CD4-positive, alpha-beta T cell (primary cell): ENCODE measurements around the gene ENTPD2. TPM values are rescaled to one million over a fixed set of nuclear protein-coding genes. Genes with fewer than 3 reads are reported as not detected.
"Not testable (repeated sequence)": the region's sequence is repeated elsewhere in the genome, so short reads cannot be mapped to it uniquely, and the experiment has no call there.

Experiments used
- ATAC-seq: fragments of 200-7000 bp; cut with Tn5 transposase; one replicate; pipeline ENCODE4 v1.10.0; 2022; ENCODE audit warnings: mild to moderate bottlenecking; ENCODE audit not compliant: poor library complexity
- CTCF ChIA-PET: fragments of 350-600 bp; sonication (Branson Sonifier 250); formaldehyde crosslinking; loops from one replicate; lab custom pipeline; 2021; ENCODE audit warnings: antibody characterized with exemption, inconsistent platforms; lab: Charles Lee
- POLR2A ChIA-PET: fragments of 350-600 bp; sonication (Branson Sonifier 250); formaldehyde crosslinking; loops from one replicate; lab custom pipeline; 2021; ENCODE audit warnings: antibody characterized with exemption, inconsistent platforms; lab: Charles Lee
- DNase-seq, 14 experiments: peaks; one replicate each; pipeline ENCODE4 v3.0.0-alpha.2; 2013 to 2020; ENCODE audit warnings: mixed read lengths in 2 of 14
- H3K27ac ChIP-seq, 2 donors: one replicate each; pipeline versions ENCODE4 v1.5.1 to v1.7.0; 2013; ENCODE audit warnings: low read length in 2 of 2, low read depth in 1 of 2, mild to moderate bottlenecking in 1 of 2
- H3K27me3 ChIP-seq, 2 experiments: 1 replicate in 1 of 2; 2 replicates in 1 of 2; pipeline versions ENCODE4 v1.6.1 to v1.7.0; 2013; ENCODE audit warnings: low read length in 2 of 2, control low read depth in 1 of 2, mild to moderate bottlenecking in 1 of 2, moderate library complexity in 1 of 2; ENCODE audit not compliant: insufficient read depth in 2 of 2, control insufficient read depth in 1 of 2
- H3K36me3 ChIP-seq: one replicate; pipeline ENCODE4 v1.6.1; 2013; ENCODE audit warnings: low read length, control low read depth; ENCODE audit not compliant: insufficient read depth
- H3K4me1 ChIP-seq: one replicate; pipeline ENCODE4 v1.6.1; 2013; ENCODE audit warnings: low read length, control low read depth; ENCODE audit not compliant: insufficient read depth
- H3K4me3 ChIP-seq: one replicate; pipeline ENCODE4 v1.5.1; 2013; ENCODE audit warnings: mild to moderate bottlenecking, low read length, moderate library complexity
- H3K9me3 ChIP-seq, 2 experiments: 1 replicate in 1 of 2; 2 replicates in 1 of 2; pipeline versions ENCODE4 v1.6.1 to v1.7.0; 2013; ENCODE audit warnings: low read length in 2 of 2, mild to moderate bottlenecking in 2 of 2, control low read depth in 1 of 2, moderate library complexity in 1 of 2; ENCODE audit not compliant: control insufficient read depth in 1 of 2, insufficient read depth in 1 of 2
- H3K27ac Mint-ChIP-seq: one replicate; pipeline ENCODE4 v1.8.0; 2020; ENCODE audit warnings: mixed read lengths
- H3K27me3 Mint-ChIP-seq: one replicate; pipeline ENCODE4 v1.8.0; 2021; ENCODE audit warnings: mixed read lengths
- H3K36me3 Mint-ChIP-seq: one replicate; pipeline ENCODE4 v1.8.0; 2021; ENCODE audit warnings: low read depth, mixed read lengths
- H3K4me1 Mint-ChIP-seq: one replicate; pipeline ENCODE4 v1.8.0; 2021; ENCODE audit warnings: low read depth, mixed read lengths
- H3K4me3 Mint-ChIP-seq: one replicate; pipeline ENCODE4 v1.8.0; 2020; ENCODE audit warnings: mild to moderate bottlenecking, mixed read lengths
- H3K9me3 Mint-ChIP-seq: one replicate; pipeline ENCODE4 v1.8.0; 2020; ENCODE audit warnings: mixed read lengths
- CTCF ChIP-seq: fragments of 200-600 bp; IDR thresholded peaks from one replicate; pipeline ENCODE4 v1.8.0; 2022; ENCODE audit warnings: antibody characterized with exemption, mild to moderate bottlenecking
- intact Hi-C, 2 experiments: fragments of 100-400 bp; cut with DNase I in 1 of 2; cut with micrococcal nuclease in 1 of 2; formaldehyde crosslinking; loops; one replicate each; pipeline versions ENCODE4 v1.15.1 to v1.9.0; 2023 to 2025; cut with DNase I, micrococcal nuclease
- total RNA-seq, 174 experiments: library from RNA in 2 of 174; stranded (reverse) in 2 of 174; gene quantifications; one replicate each; pipeline ENCODE4 v1.2.3 and lab custom pipeline; 2021 to 2026

The ENTPD2 gene
- total RNA-seq, 2 experiments from 2014 or later: not detected

GRCh38 chr9:137007108-137007815 is 46.6 kb downstream of the ENTPD2 start:
- CTCF ChIA-PET: no interaction called here
- no peaks in the 10 kb centered on the region for H3K4me1 Mint-ChIP-seq
- H3K27ac ChIP-seq: no peak overlapping the region
- no peaks in the 10 kb centered on the region for H3K4me1 ChIP-seq
- no peak overlapping the region for H3K4me3 Mint-ChIP-seq
- DNase-seq (no peak), ATAC-seq (no peak)
- H3K27ac Mint-ChIP-seq: no peak overlapping the region
- H3K9me3 ChIP-seq: no peaks in the 10 kb centered on the region
- H3K36me3 ChIP-seq: peaks cover 19% of the 10 kb centered on the region
- H3K36me3 Mint-ChIP-seq: peaks cover 5% of the 10 kb centered on the region
- POLR2A ChIA-PET: interaction anchor here (1.1 kb wide), 1 partner anchor 28 kb away, joined by 3 read pairs; no protein-coding TSS in a partner anchor
- no peaks in the 10 kb centered on the region for H3K27me3 ChIP-seq
- H3K9me3 Mint-ChIP-seq: no peaks in the 10 kb centered on the region
- no peak for TF ChIP-seq CTCF
- H3K4me3 ChIP-seq: no peak overlapping the region
- H3K27me3 Mint-ChIP-seq: no peaks in the 10 kb centered on the region
- intact Hi-C loops: no loop called here

GRCh38 chr9:137006116-137007003 is 47.5 kb downstream of the ENTPD2 start:
- Mint-ChIP-seq H3K27me3 (no peaks in the 10 kb centered on the region), H3K4me3 (no peak overlapping the region), H3K9me3 (no peaks in the 10 kb centered on the region), H3K27ac (no peak overlapping the region), H3K36me3 (peaks cover 3% of the 10 kb centered on the region), H3K4me1 (no peaks in the 10 kb centered on the region)
- ChIA-PET CTCF (no interaction called here), POLR2A (no interaction called here)
- ATAC-seq (no peak), DNase-seq (no peak)
- intact Hi-C loops: no loop called here
- Histone ChIP-seq H3K4me3 (no peak overlapping the region), H3K4me1 (no peaks in the 10 kb centered on the region), H3K36me3 (peaks cover 15% of the 10 kb centered on the region), H3K27me3 (no peaks in the 10 kb centered on the region), H3K27ac (no peak overlapping the region), H3K9me3 (no peaks in the 10 kb centered on the region)
- TF ChIP-seq CTCF: no peak

- H3K9me3 ChIP-seq, H3K27me3 Mint-ChIP-seq, H3K27me3 ChIP-seq, H3K4me3 ChIP-seq, POLR2A ChIA-PET, H3K27ac Mint-ChIP-seq, H3K4me1 Mint-ChIP-seq, H3K36me3 Mint-ChIP-seq, H3K27ac ChIP-seq, H3K4me3 Mint-ChIP-seq, H3K9me3 Mint-ChIP-seq, H3K36me3 ChIP-seq, ATAC-seq: not testable (repeated sequence)
- intact Hi-C loops: loop anchor here in 1 of 2 experiments (2.0 kb wide), 1 partner anchor 31 kb away; no protein-coding TSS in a partner anchor
- H3K4me1 ChIP-seq: peaks cover 19% of the 10 kb centered on the region
- peak in 1 of 14 experiments; percentile 24 for DNase-seq
- CTCF ChIA-PET: interaction anchor here (1.2 kb wide), 1 partner anchor 31 kb away, joined by 7 read pairs; no protein-coding TSS in a partner anchor
- peak; percentile 35 for TF ChIP-seq CTCF
Measured at GRCh38 chr9:137004285-137004684, 49.6 kb downstream of the ENTPD2 start.
